K562 (cell line): ENCODE results near the gene INPP5D. TPM values are rescaled to one million over a fixed set of nuclear protein-coding genes. Genes with fewer than 3 reads are reported as not detected.

Experiments used
- BCLAF1 ChIP-seq, 2 experiments: fragments of 450-650 bp in 1 of 2; IDR thresholded peaks; 2 replicates each; pipeline ENCODE4 v1.6.1; 2011 to 2017; ENCODE audit warnings: low read depth in 2 of 2, antibody characterized with exemption in 1 of 2, borderline replicate concordance in 1 of 2, low read length in 1 of 2, mild to moderate bottlenecking in 1 of 2, mixed read lengths in 1 of 2; ENCODE audit not compliant: control insufficient read depth in 1 of 2
- BCOR ChIP-seq: fragments of 450-650 bp; IDR thresholded peaks from 2 replicates; pipeline ENCODE4 v1.6.1; 2016
- E2F6 ChIP-seq, 2 experiments: IDR thresholded peaks; 2 replicates each; pipeline ENCODE4 v1.6.1; 2011; ENCODE audit warnings: borderline replicate concordance in 1 of 2, control low read depth in 1 of 2, low read depth in 1 of 2, low read length in 1 of 2, mild to moderate bottlenecking in 1 of 2, mixed read lengths in 1 of 2, moderate library complexity in 1 of 2; ENCODE audit not compliant: insufficient read depth in 1 of 2, insufficient read length in 1 of 2, poor library complexity in 1 of 2, severe bottlenecking in 1 of 2; ENCODE audit errors: extremely low read depth in 1 of 2
- E2F8 ChIP-seq: fragments of 450-650 bp; IDR thresholded peaks from 2 replicates; pipeline ENCODE4 v1.7.1; 2018; ENCODE audit warnings: mild to moderate bottlenecking, low read depth; ENCODE audit not compliant: partially characterized antibody
- HDAC3 ChIP-seq: fragments of 450-650 bp; IDR thresholded peaks from 2 replicates; pipeline ENCODE4 v1.6.1; 2018; ENCODE audit warnings: borderline replicate concordance, mild to moderate bottlenecking, moderate library complexity; ENCODE audit not compliant: partially characterized antibody
- RREB1 ChIP-seq: fragments of 250-450 bp; sonication (Bioruptor Pico); IDR thresholded peaks from 2 replicates; pipeline ENCODE4 v1.4.0; 2020
- ZBTB2 ChIP-seq: fragments of 450-650 bp; IDR thresholded peaks from 2 replicates; pipeline ENCODE4 v1.6.1; 2016; ENCODE audit warnings: antibody characterized with exemption
- ZNF316 ChIP-seq: fragments of 450-650 bp; IDR thresholded peaks from 2 replicates; pipeline ENCODE4 v1.6.1; 2016
- polyA plus RNA-seq, 8 experiments: library from polyadenylated mRNA; depleted of rRNA in 4 of 8; stranded (reverse) in 5 of 8; unstranded in 3 of 8; fragments of >200 nt; fragmentation: Nextera tagmentation in 2 of 8; fragmentation: Illumina TruSeq in 1 of 8; extraction: Ambion mirVana in 2 of 8; extraction: Trizol in 1 of 8; gene quantifications; 2 replicates each; pipeline versions ENCODE4 v1.2.1 to v1.2.3, GENCODE V29; 2011 to 2014; ENCODE audit warnings: inconsistent platforms in 1 of 8, missing spikeins in 1 of 8
- total RNA-seq, 7 experiments: library from RNA; depleted of rRNA in 6 of 7; stranded (reverse); fragments of >200 nt in 6 of 7; fragmentation: Illumina TruSeq in 2 of 7; extraction: Trizol in 2 of 7; gene quantifications; 2 replicates each; pipeline versions ENCODE4 v1.2.1 to v1.2.3, GENCODE V29; 2011 to 2021; ENCODE audit warnings: low replicate concordance in 1 of 7

The INPP5D gene
- total and polyA plus RNA-seq, 9 of the 15 experiments (the other 6 are each of a cell fraction or from before 2014, with no cell fraction given), result 0.55 to 6.2 (median 2.2) TPM

- no peak for TF ChIP-seq ZBTB2
- no peak for TF ChIP-seq E2F6 (IDR thresholded peaks at IDR 0.05; ENCODE audit: borderline replicate concordance in 1 of 2, extremely low read depth in 1 of 2, insufficient read depth in 1 of 2, insufficient read length in 1 of 2, low read depth in 1 of 2, low read length in 1 of 2, poor library complexity in 1 of 2, severe bottlenecking in 1 of 2)
- TF ChIP-seq BCOR, result no peak
- no peak for TF ChIP-seq ZNF316
- no peak for TF ChIP-seq HDAC3
- no peak for TF ChIP-seq BCLAF1 (IDR thresholded peaks at IDR 0.05; ENCODE audit: borderline replicate concordance in 1 of 2, control insufficient read depth in 1 of 2, low read depth in 2 of 2, low read length in 1 of 2)
- no peak for TF ChIP-seq E2F8
- no peak for TF ChIP-seq RREB1 (CRISPR knock-in tag)
Measured at GRCh38 chr2:233039212-233039845, 20.8 kb upstream of the INPP5D start (continued).
